ENCODE results near the gene EIF6.

The EIF6 gene

GRCh38 chr20:35304956-35305355 lies 20.4 kb upstream of the EIF6 start:
- no peak for DNase-seq (ENCODE audit: low read depth)
- H3K4me3 ChIP-seq (ENCODE audit: control insufficient read depth, low read depth, low read length), result no peak overlapping the region

GRCh38 chr20:35303735-35304491 lies 19.3 kb upstream of the EIF6 start:
- H3K4me3 ChIP-seq (ENCODE audit: control insufficient read depth, low read depth, low read length), result no peak overlapping the region
- TF ChIP-seq CTCF (conservative IDR thresholded peaks at IDR 0.05; ENCODE audit: control insufficient read depth, insufficient read depth, low read depth, low read length), result peak; percentile 91
- DNase-seq (ENCODE audit: low read depth), result peak; percentile 91

More at GRCh38 chr20:35304956-35305355, 20.4 kb upstream of the EIF6 start:
- no peak for TF ChIP-seq CTCF (conservative IDR thresholded peaks at IDR 0.05; ENCODE audit: control insufficient read depth, insufficient read depth, low read depth, low read length)

GRCh38 chr20:35303382-35303734 lies 18.8 kb upstream of the EIF6 start:
- TF ChIP-seq CTCF (conservative IDR thresholded peaks at IDR 0.05; ENCODE audit: control insufficient read depth, insufficient read depth, low read depth, low read length), result no peak
- DNase-seq (ENCODE audit: low read depth), result no peak
- H3K4me3 ChIP-seq (ENCODE audit: control insufficient read depth, low read depth, low read length), result no peak overlapping the region

GRCh38 chr20:35302421-35303335 lies 18.1 kb upstream of the EIF6 start:
- H3K4me3 ChIP-seq (ENCODE audit: control insufficient read depth, low read depth, low read length), result no peak overlapping the region
- no peak for TF ChIP-seq CTCF (conservative IDR thresholded peaks at IDR 0.05; ENCODE audit: control insufficient read depth, insufficient read depth, low read depth, low read length)
- DNase-seq (ENCODE audit: low read depth), result peak; percentile 79

GRCh38 chr20:35301426-35301825 lies 16.9 kb upstream of the EIF6 start:
- DNase-seq (ENCODE audit: low read depth), result peak; percentile 34

More at GRCh38 chr20:35301426-35301825, 16.9 kb upstream of the EIF6 start:
- TF ChIP-seq CTCF (conservative IDR thresholded peaks at IDR 0.05; ENCODE audit: control insufficient read depth, insufficient read depth, low read depth, low read length), result no peak
- H3K4me3 ChIP-seq (ENCODE audit: control insufficient read depth, low read depth, low read length), result no peak overlapping the region

Data from fibroblast of mammary gland (primary cell).